Left lung (tissue), 10 donors: ENCODE measurements around the gene ALAS2. TPM values are rescaled to one million over a fixed set of nuclear protein-coding genes. Genes with fewer than 3 reads are reported as not detected.

Source experiments
- ATAC-seq: fragments of 200-7000 bp; cut with Tn5 transposase; one replicate; pipeline ENCODE4 v1.9.1; 2020; ENCODE audit warnings: moderate library complexity
- DNase-seq, 4 donors: peaks; one replicate each; pipeline ENCODE4 v3.0.0-alpha.2; 2013 to 2020
- H3K27ac ChIP-seq, 2 donors: fragments of 200-600 bp; sonication (generic) in 1 of 2; one replicate each; pipeline versions ENCODE4 v1.5.0 to v1.8.0; 2020 to 2021
- H3K27me3 ChIP-seq, 2 donors: fragments of 200-600 bp; sonication (generic) in 1 of 2; one replicate each; pipeline versions ENCODE4 v1.5.0 to v1.8.0; 2020 to 2021
- H3K36me3 ChIP-seq, 2 donors: fragments of 200-600 bp; sonication (generic) in 1 of 2; one replicate each; pipeline versions ENCODE4 v1.5.0 to v1.8.0; 2020 to 2021
- H3K4me1 ChIP-seq, 2 donors: fragments of 200-600 bp; one replicate each; pipeline ENCODE4 v1.8.0; 2021
- H3K4me3 ChIP-seq, 2 donors: fragments of 200-600 bp; sonication (generic) in 1 of 2; one replicate each; pipeline versions ENCODE4 v1.5.0 to v1.8.0; 2020 to 2021; ENCODE audit warnings: mild to moderate bottlenecking in 1 of 2
- H3K9me3 ChIP-seq, 2 donors: fragments of 200-600 bp; sonication (generic) in 1 of 2; one replicate each; pipeline versions ENCODE4 v1.5.0 to v1.8.0; 2020 to 2021
- intact Hi-C, 2 donors: fragments of 100-400 bp; cut with DNase I; formaldehyde crosslinking; loops; one replicate each; pipeline versions ENCODE4 v1.11.2 to v1.14.2; 2022
- polyA plus RNA-seq, 6 donors: library from polyadenylated mRNA; unstranded; fragments of 120-200 nt; gene quantifications; one replicate each; pipeline ENCODE4 v1.2.1, GENCODE V29; 2013; ENCODE audit not compliant: insufficient read length in 6 of 6
- total RNA-seq, 2 donors: library from RNA; stranded (reverse); fragmentation: NEBNext Ultra II Directional; extraction: Animal tissue kit (Norgen Biotek cat#: 25700); gene quantifications; one replicate each; pipeline ENCODE4 v1.2.1, GENCODE V29; 2021
- TF ChIP-seq, protein P1 (sequence below), 2 donors: fragments of 200-600 bp; sonication (generic) in 1 of 2; IDR thresholded peaks; one replicate each; pipeline versions ENCODE4 v1.5.0 to v1.8.0; 2021; ENCODE audit warnings: antibody characterized with exemption in 2 of 2
- donor health status: DM: no; HTN: yes; CAD: no.
- donor health status: DM: no; HTN: no; CAD: no.

Gene ALAS2
- total and polyA plus RNA-seq, 8 donors = 1.0 to 56.9 (median 22.3) TPM

DNA sequence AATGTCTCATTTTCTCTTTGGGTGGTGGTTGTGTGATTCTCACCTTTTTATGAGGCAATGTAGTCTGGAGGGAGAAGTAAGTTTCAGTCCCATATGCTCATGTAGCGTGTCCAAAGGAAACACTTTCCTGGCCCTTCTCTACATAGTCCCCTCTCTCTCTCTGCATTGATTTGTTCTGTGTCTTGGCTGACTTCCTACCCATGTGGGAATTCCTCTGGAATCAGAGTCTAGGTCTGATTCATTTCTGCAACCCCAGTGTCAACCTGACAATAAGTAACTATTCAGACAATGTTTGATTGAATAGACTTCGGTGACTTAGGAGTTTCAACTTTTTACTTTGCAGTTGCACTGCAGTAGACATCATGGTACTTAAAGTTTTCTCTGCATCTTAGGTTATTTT is 2.7 kb upstream of the ALAS2 start:
- no peak for ATAC-seq
- TF ChIP-seq, protein P1, sequence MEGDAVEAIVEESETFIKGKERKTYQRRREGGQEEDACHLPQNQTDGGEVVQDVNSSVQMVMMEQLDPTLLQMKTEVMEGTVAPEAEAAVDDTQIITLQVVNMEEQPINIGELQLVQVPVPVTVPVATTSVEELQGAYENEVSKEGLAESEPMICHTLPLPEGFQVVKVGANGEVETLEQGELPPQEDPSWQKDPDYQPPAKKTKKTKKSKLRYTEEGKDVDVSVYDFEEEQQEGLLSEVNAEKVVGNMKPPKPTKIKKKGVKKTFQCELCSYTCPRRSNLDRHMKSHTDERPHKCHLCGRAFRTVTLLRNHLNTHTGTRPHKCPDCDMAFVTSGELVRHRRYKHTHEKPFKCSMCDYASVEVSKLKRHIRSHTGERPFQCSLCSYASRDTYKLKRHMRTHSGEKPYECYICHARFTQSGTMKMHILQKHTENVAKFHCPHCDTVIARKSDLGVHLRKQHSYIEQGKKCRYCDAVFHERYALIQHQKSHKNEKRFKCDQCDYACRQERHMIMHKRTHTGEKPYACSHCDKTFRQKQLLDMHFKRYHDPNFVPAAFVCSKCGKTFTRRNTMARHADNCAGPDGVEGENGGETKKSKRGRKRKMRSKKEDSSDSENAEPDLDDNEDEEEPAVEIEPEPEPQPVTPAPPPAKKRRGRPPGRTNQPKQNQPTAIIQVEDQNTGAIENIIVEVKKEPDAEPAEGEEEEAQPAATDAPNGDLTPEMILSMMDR (IDR thresholded peaks at IDR 0.05) = no peak
- Histone ChIP-seq H3K4me1 (no peaks in the 10 kb centered on the region), H3K27me3 (no peaks in the 10 kb centered on the region), H3K9me3 (no peaks in the 10 kb centered on the region), H3K4me3 (no peak overlapping the region), H3K36me3 (no peaks in the 10 kb centered on the region), H3K27ac (no peak overlapping the region)
- intact Hi-C loops = no loop called here
- DNase-seq = no peak

DNA sequence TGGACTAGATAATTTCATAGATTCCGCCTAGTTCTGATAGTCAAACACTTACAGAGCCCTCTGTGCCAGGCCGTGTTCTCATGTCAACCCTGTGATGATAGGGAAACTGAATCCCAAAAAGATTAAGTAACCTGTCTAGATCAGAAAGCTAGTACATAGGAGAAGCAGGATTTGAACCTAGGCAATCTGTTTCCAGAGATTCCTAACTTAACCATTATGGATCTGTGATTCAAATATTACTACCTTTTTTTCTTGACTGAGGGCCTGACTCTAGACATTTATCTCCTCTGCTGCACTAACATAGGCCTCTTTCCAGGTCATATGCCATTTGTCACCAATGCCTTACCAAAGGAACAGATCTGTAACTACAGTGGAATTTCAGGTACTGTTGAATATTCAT is 1.5 kb downstream of the ALAS2 start:
- ATAC-seq = no peak
- TF ChIP-seq, protein P1 (IDR thresholded peaks at IDR 0.05) = no peak
- intact Hi-C loops = no loop called here

DNA sequence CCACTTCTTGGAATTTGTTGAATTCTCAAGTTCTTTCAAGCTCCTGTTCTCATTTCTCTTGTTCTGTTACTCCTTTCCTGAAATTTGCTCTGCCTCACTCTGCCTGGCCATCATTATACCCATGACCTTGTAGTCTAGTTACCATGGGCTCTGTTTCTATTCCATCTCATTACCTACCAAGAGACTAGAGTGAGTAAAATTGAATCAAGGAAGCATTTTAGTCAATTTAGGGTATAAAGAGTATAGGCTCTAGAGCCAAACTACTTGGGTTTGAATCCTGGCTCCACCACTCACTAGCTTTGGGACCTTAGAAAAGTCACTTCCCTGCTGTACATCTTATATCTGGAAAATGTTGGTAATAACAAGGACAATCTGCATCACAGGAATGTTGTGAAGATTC is 2.2 kb downstream of the ALAS2 start:
- Histone ChIP-seq H3K4me3 (no peak overlapping the region), H3K27me3 (peaks cover 0 to 6% of the 10 kb centered on the region in 2 donors), H3K9me3 (no peaks in the 10 kb centered on the region), H3K4me1 (no peaks in the 10 kb centered on the region), H3K27ac (no peak overlapping the region), H3K36me3 (no peaks in the 10 kb centered on the region)
- ATAC-seq (no peak), DNase-seq (no peak)
- intact Hi-C loops = no loop called here
- TF ChIP-seq, protein P1 (IDR thresholded peaks at IDR 0.05) = no peak

More for the DNA sequence above, 1.5 kb downstream of the ALAS2 start:
- no peak for DNase-seq
- Histone ChIP-seq H3K4me3 (no peak overlapping the region), H3K4me1 (no peaks in the 10 kb centered on the region), H3K27me3 (peaks cover 0 to 6% of the 10 kb centered on the region in 2 donors), H3K9me3 (no peaks in the 10 kb centered on the region), H3K27ac (no peak overlapping the region), H3K36me3 (no peaks in the 10 kb centered on the region)

DNA sequence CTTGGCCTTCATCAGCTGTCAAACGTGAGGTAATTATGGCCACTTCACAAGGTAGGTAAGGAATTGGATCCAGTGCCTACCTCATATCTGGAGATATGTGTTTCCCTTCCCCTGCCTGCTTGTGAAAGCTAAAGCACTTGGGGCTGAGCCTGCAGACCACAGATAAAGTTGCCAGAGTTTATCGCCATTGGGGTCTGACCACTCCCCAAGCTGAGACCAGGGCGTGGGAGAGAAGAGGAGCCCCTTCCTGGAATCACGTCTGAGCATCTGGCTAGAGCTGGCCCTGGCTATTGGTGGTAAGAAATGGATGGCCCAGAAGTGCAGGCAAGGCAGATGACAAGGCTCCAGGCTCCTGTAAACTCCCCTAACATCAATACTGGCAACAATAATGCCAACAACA is 2.7 kb downstream of the ALAS2 start:
- H3K27me3 ChIP-seq = peaks cover 0 to 6% of the 10 kb centered on the region in 2 donors
- no peaks in the 10 kb centered on the region for H3K4me1 ChIP-seq
- no peak overlapping the region for H3K27ac ChIP-seq
- no peak for ATAC-seq
- H3K36me3 ChIP-seq = no peaks in the 10 kb centered on the region
- DNase-seq = no peak
- no peaks in the 10 kb centered on the region for H3K9me3 ChIP-seq
- intact Hi-C loops = no loop called here
- TF ChIP-seq, protein P1 (IDR thresholded peaks at IDR 0.05) = no peak
- no peak overlapping the region for H3K4me3 ChIP-seq

DNA sequence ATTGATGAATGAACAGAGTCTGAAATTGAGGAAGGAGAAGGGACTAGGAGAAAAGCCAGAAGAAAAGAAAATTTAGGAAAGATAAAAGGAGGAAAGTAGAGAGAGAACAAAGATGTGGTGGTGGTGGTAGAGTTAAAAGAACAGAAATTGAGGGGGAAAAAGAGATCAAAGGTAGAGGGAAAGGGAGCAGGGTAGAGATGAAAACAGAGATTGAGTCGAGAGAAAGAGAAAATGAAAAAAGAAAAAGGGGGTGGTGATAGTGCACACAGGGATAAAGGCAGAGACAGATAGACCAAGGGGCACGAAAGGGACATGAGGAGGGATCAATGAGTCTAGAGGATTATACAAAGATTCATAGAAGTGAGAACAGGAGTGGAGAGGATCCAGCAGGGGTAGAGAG is 3.9 kb downstream of the ALAS2 start:
- TF ChIP-seq, protein P1 (IDR thresholded peaks at IDR 0.05) = no peak
- H3K36me3 ChIP-seq = no peaks in the 10 kb centered on the region
- no peaks in the 10 kb centered on the region for H3K4me1 ChIP-seq
- intact Hi-C loops = no loop called here
- H3K9me3 ChIP-seq = no peaks in the 10 kb centered on the region
- ATAC-seq = no peak
- DNase-seq = no peak
- no peak overlapping the region for H3K27ac ChIP-seq
- peaks cover 0 to 6% of the 10 kb centered on the region in 2 donors for H3K27me3 ChIP-seq
- no peak overlapping the region for H3K4me3 ChIP-seq
